Measurements from ENCODE around the gene ARRDC4.

DNA sequence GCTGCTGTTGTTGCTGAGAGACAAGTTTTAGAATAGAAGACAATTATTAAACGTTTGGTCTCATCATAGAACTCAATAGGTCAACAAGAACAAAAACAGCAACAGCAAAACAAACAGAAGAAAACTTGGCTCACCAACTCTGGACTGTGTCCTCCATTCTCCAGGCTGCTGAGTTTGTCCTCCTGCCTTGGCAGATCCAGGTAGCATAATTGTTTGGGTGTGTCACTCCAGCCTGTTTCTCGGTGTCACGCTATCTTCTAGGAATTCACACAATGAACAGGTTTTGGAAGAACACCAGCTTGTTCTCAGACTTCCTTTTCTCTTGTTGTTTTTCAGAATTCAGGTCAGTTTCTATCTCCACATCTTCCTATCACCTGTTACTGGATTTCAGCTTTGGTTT, 34.7 kb downstream of the ARRDC4 start:
- TF ChIP-seq, protein P1, sequence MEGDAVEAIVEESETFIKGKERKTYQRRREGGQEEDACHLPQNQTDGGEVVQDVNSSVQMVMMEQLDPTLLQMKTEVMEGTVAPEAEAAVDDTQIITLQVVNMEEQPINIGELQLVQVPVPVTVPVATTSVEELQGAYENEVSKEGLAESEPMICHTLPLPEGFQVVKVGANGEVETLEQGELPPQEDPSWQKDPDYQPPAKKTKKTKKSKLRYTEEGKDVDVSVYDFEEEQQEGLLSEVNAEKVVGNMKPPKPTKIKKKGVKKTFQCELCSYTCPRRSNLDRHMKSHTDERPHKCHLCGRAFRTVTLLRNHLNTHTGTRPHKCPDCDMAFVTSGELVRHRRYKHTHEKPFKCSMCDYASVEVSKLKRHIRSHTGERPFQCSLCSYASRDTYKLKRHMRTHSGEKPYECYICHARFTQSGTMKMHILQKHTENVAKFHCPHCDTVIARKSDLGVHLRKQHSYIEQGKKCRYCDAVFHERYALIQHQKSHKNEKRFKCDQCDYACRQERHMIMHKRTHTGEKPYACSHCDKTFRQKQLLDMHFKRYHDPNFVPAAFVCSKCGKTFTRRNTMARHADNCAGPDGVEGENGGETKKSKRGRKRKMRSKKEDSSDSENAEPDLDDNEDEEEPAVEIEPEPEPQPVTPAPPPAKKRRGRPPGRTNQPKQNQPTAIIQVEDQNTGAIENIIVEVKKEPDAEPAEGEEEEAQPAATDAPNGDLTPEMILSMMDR (conservative IDR thresholded peaks at IDR 0.05 in 1 of 2, IDR thresholded peaks at IDR 0.05 in 1 of 2; ENCODE audit: extremely low read depth in 1 of 2, insufficient read depth in 1 of 2, low read depth in 1 of 2, low read length in 2 of 2): no peak
- no peak for TF ChIP-seq EZH2 (IDR thresholded peaks at IDR 0.05; ENCODE audit: borderline replicate concordance, low read length)
